ENCODE measurements around the gene KLK7.

- TF ChIP-seq CTCF (IDR thresholded peaks at IDR 0.05): no peak
- TF ChIP-seq POLR2A (IDR thresholded peaks at IDR 0.05): no peak
- TF ChIP-seq POLR2AphosphoS5 (IDR thresholded peaks at IDR 0.05): no peak
Measured at GRCh38 chr19:50959731-50960500, 23.8 kb downstream of the KLK7 start.

Data from suprapubic skin (tissue), 4 donors.